ENCODE measurements around the gene SLC15A3. TPM values are rescaled to one million over a fixed set of nuclear protein-coding genes. Genes with fewer than 3 reads are reported as not detected.
A peak's percentile ranks its signal among the peaks of the same experiment; 100 is the strongest.

The SLC15A3 gene
- total RNA-seq, 2 experiments from 2014 or later, result 12.6 to 41.4 TPM

- H3K4me1 ChIP-seq (ENCODE audit: insufficient read depth, low read length, poor library complexity, severe bottlenecking), result peaks cover 9% of the 10 kb centered on the region
Measured at GRCh38 chr11:60991457-60991856, 39.5 kb upstream of the SLC15A3 start.

GRCh38 chr11:60989093-60989650 lies 37.2 kb upstream of the SLC15A3 start:
- no peak overlapping the region for H3K27ac ChIP-seq (ENCODE audit: low read depth, low read length, poor library complexity, severe bottlenecking)
- no peaks in the 10 kb centered on the region for H3K79me2 ChIP-seq (ENCODE audit: insufficient read depth, low read depth, low read length)
- H4K20me1 ChIP-seq (ENCODE audit: insufficient read depth, low read length), result no peaks in the 10 kb centered on the region
- H3K4me2 ChIP-seq (ENCODE audit: low read length), result no peak overlapping the region
- no peaks in the 10 kb centered on the region for H3K36me3 ChIP-seq (ENCODE audit: insufficient read depth, low read length)
- ChIA-PET POLR2A (no interaction called here), CTCF (ENCODE audit: unreplicated experiment) (no interaction called here)
- peak; percentile 57 for DNase-seq (ENCODE audit: low spot score)
- no peaks in the 10 kb centered on the region for H3K9me2 ChIP-seq (ENCODE audit: insufficient read depth, low read length)
- TF ChIP-seq EZH2phosphoT487 (IDR thresholded peaks at IDR 0.05; ENCODE audit: borderline replicate concordance, low read depth, low read length) (no peak), CTCF (conservative IDR thresholded peaks at IDR 0.05; ENCODE audit: low read length) (no peak)
- H3K4me3 ChIP-seq (ENCODE audit: low read depth, low read length, poor library complexity, severe bottlenecking), result no peak overlapping the region
- intact Hi-C loops (cut with micrococcal nuclease; ENCODE audit: unreplicated experiment), result no loop called here
- no TSS peak for BruUV-seq (replicated peaks)
- peaks cover 9% of the 10 kb centered on the region for H3K4me1 ChIP-seq (ENCODE audit: insufficient read depth, low read length, poor library complexity, severe bottlenecking)
- no peaks in the 10 kb centered on the region for H3K9me3 ChIP-seq (ENCODE audit: low read length)
- H2AFZ ChIP-seq (ENCODE audit: low read length), result no peak overlapping the region

More at GRCh38 chr11:60991457-60991856, 39.5 kb upstream of the SLC15A3 start:
- ChIA-PET CTCF (ENCODE audit: unreplicated experiment) (no interaction called here), POLR2A (interaction anchor here (0.9 to 1.0 kb wide), 2 partner anchors 53 to 86 kb away, joined by 3 to 4 read pairs; no protein-coding TSS in a partner anchor)
- H3K9me3 ChIP-seq (ENCODE audit: low read length), result no peaks in the 10 kb centered on the region
- no peaks in the 10 kb centered on the region for H3K36me3 ChIP-seq (ENCODE audit: insufficient read depth, low read length)
- no peak overlapping the region for H3K4me2 ChIP-seq (ENCODE audit: low read length)
- DNase-seq (ENCODE audit: low spot score), result no peak
- no peak overlapping the region for H3K4me3 ChIP-seq (ENCODE audit: low read depth, low read length, poor library complexity, severe bottlenecking)
- no peaks in the 10 kb centered on the region for H3K9me2 ChIP-seq (ENCODE audit: insufficient read depth, low read length)
- no TSS peak for BruUV-seq (replicated peaks)
- no peak overlapping the region for H3K27ac ChIP-seq (ENCODE audit: low read depth, low read length, poor library complexity, severe bottlenecking)
- H4K20me1 ChIP-seq (ENCODE audit: insufficient read depth, low read length), result no peaks in the 10 kb centered on the region
- intact Hi-C loops (cut with micrococcal nuclease; ENCODE audit: unreplicated experiment), result no loop called here
- TF ChIP-seq CTCF (conservative IDR thresholded peaks at IDR 0.05; ENCODE audit: low read length), result no peak
- TF ChIP-seq EZH2phosphoT487 (IDR thresholded peaks at IDR 0.05; ENCODE audit: borderline replicate concordance, low read depth, low read length), result no peak
- H2AFZ ChIP-seq (ENCODE audit: low read length), result no peak overlapping the region
- H3K79me2 ChIP-seq (ENCODE audit: insufficient read depth, low read depth, low read length), result no peaks in the 10 kb centered on the region

GRCh38 chr11:60988658-60989057 lies 36.7 kb upstream of the SLC15A3 start:
- BruUV-seq (replicated peaks), result no TSS peak
- ChIA-PET POLR2A (interaction anchor here (0.6 kb wide), 1 partner anchor 180 kb away, joined by 3 read pairs; no protein-coding TSS in a partner anchor), CTCF (ENCODE audit: unreplicated experiment) (no interaction called here)
- Histone ChIP-seq H3K4me3 (ENCODE audit: low read depth, low read length, poor library complexity, severe bottlenecking) (no peak overlapping the region), H3K4me2 (ENCODE audit: low read length) (no peak overlapping the region), H3K36me3 (ENCODE audit: insufficient read depth, low read length) (no peaks in the 10 kb centered on the region), H3K27ac (ENCODE audit: low read depth, low read length, poor library complexity, severe bottlenecking) (no peak overlapping the region), H3K9me2 (ENCODE audit: insufficient read depth, low read length) (no peaks in the 10 kb centered on the region), H3K79me2 (ENCODE audit: insufficient read depth, low read depth, low read length) (no peaks in the 10 kb centered on the region), H3K4me1 (ENCODE audit: insufficient read depth, low read length, poor library complexity, severe bottlenecking) (peaks cover 9% of the 10 kb centered on the region), H2AFZ (ENCODE audit: low read length) (no peak overlapping the region), H3K9me3 (ENCODE audit: low read length) (no peaks in the 10 kb centered on the region), H4K20me1 (ENCODE audit: insufficient read depth, low read length) (no peaks in the 10 kb centered on the region)
- no peak for TF ChIP-seq CTCF (conservative IDR thresholded peaks at IDR 0.05; ENCODE audit: low read length)
- TF ChIP-seq EZH2phosphoT487 (IDR thresholded peaks at IDR 0.05; ENCODE audit: borderline replicate concordance, low read depth, low read length), result no peak
- no peak for DNase-seq (ENCODE audit: low spot score)
- intact Hi-C loops (cut with micrococcal nuclease; ENCODE audit: unreplicated experiment), result no loop called here

Data from OCI-LY7 (cell line).